D721Med (cell line): ENCODE results near the gene RDM1.
A peak's percentile ranks its signal among the peaks of the same experiment; 100 is the strongest.
"Not testable (repeated sequence)": the region's sequence is repeated elsewhere in the genome, so short reads cannot be mapped to it uniquely, and the experiment has no call there.

Source experiments
- DNase-seq: peaks from one replicate; pipeline ENCODE4 v3.0.0; 2011; ENCODE audit warnings: low spot score; ENCODE audit not compliant: insufficient read length
- FAIRE-seq: peaks from 2 replicates; lab custom pipeline; 2011; peaks lifted over from hg19 to GRCh38; lab: Jason Lieb, UNC
- TF ChIP-seq, protein P1 (sequence below): IDR thresholded peaks from 2 replicates; pipeline ENCODE4 v1.5.1; 2012; ENCODE audit warnings: mild to moderate bottlenecking, control low read depth; ENCODE audit not compliant: insufficient read depth; ENCODE audit errors: missing control alignments

The RDM1 gene

DNA sequence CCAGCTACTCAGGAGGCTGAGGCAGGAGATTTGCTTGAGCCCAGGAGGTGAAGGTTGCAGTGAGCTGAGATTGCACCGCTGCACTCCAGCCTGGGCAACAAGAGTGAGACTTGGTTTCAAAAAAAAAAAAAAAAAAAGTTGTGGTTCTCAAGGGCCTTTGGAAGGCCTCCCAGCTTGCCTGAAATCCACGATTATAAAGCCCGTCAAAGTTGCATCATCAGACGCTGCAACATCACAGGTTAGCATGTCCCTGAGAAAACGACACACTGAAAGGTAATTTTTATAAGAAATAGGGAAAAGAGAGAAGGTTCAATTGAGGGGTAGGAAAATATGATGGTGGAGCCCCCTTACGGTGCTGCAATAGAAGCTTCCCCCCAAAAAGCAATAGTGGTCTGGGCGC is 17.5 kb upstream of the RDM1 start:
- no peak for DNase-seq
- no peak for FAIRE-seq
- TF ChIP-seq, protein P1, sequence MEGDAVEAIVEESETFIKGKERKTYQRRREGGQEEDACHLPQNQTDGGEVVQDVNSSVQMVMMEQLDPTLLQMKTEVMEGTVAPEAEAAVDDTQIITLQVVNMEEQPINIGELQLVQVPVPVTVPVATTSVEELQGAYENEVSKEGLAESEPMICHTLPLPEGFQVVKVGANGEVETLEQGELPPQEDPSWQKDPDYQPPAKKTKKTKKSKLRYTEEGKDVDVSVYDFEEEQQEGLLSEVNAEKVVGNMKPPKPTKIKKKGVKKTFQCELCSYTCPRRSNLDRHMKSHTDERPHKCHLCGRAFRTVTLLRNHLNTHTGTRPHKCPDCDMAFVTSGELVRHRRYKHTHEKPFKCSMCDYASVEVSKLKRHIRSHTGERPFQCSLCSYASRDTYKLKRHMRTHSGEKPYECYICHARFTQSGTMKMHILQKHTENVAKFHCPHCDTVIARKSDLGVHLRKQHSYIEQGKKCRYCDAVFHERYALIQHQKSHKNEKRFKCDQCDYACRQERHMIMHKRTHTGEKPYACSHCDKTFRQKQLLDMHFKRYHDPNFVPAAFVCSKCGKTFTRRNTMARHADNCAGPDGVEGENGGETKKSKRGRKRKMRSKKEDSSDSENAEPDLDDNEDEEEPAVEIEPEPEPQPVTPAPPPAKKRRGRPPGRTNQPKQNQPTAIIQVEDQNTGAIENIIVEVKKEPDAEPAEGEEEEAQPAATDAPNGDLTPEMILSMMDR = no peak

DNA sequence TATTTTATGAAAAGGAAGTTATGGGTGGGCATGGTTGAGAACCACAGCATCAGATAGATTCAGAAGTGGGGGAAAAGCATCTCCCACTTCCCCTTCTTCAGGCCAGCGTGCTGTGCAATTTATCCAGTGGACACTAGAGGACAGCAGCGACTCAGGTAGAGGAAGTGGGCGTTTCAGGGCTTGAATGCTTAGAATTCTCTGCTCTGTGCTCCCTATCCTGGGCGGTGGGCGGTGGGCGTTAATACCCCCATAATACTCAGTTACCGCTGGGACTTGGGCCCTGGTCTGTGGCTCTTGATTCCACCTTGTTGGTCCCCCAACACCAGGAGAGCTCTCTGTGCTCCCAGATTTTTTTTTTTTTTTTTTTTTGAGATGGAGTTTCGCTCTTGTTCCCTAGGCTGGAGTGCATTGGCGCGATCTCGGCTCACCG is 16.6 kb upstream of the RDM1 start:
- TF ChIP-seq, protein P1 = peak; percentile 80
- FAIRE-seq = no peak
- no peak for DNase-seq

- FAIRE-seq = no peak
- TF ChIP-seq, protein P1 = no peak
- DNase-seq = no peak
Measured at GRCh38 chr17:35944151-35944550, 13.6 kb upstream of the RDM1 start.

DNA sequence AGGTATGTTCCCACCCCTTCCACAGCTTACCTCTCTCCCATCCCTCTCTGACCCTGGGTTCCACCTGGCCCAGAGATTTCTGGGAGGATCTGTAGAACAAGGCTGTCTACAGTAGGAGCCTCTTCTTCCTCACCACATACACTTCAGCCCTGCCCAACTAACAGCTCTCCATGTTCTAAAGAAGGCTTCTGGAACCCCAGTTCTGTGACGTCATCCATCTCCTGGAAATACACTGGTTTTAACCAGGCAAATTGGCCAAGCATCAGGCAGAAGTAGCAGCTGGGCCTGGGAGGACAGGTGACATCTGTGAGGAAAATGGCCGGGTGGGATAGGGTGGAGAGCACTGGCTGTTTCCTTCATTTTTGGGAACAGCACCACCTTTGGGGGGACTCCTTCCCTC is 13.0 kb upstream of the RDM1 start, which contains the start of gene LYZL6:
LYZL6 (minus strand) TSS at position 177 of the 400 bp plus-strand sequence. CDS start 4,357 bp downstream, outside the sequence.
- FAIRE-seq = no peak
- DNase-seq = no peak
- TF ChIP-seq, protein P1 = no peak

GRCh38 chr17:35942588-35943186 is 12.1 kb upstream of the RDM1 start:
- TF ChIP-seq, protein P1 = no peak
- DNase-seq = no peak
- no peak for FAIRE-seq

DNA sequence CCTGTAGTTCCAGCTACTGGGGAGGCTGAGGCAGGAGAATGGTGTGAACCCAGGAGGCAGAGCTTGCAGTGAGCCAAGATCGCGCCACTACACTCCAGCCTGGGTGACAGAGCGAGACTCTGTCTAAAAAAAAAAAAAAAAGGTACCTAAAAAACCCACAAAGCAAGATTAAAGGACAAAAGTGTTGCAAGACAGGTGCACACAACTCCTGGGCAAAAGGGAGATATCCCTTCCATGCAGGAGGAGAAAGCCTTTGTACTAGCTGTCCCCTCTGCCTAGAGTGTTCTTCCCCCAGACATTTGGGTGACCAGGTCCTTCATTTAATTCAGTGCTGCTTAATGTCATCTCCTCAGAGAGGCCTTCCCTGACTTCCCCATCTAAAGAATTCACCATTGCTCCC is 7.9 kb upstream of the RDM1 start:
- FAIRE-seq, DNase-seq: not testable (repeated sequence)

GRCh38 chr17:35936063-35936462 is 5.5 kb upstream of the RDM1 start:
- FAIRE-seq (no peak), DNase-seq (no peak)
- TF ChIP-seq, protein P1 = no peak

DNA sequence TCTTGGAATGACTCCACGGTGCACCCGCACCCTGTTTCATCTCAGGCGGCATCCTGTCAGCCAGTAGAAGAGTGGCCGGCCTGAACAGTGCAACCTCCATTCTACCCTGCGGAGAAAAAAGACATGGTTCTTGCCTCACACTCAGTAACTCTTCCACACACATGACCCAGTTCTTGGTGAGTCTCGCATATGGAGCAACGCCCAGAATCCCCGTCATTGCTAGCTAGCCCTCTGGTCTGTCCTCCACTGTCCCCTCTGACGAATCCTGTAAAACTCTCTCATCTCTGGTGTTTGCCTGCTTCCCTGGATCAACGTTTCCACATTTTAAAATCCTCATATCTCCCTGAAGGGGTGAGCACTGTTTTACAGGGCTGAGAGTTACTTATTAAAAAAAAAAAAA is 4.2 kb upstream of the RDM1 start:
- DNase-seq = no peak
- TF ChIP-seq, protein P1 = no peak
- no peak for FAIRE-seq
